Fibroblast of villous mesenchyme (primary cell): Measurements from ENCODE around the gene SERPINE3. TPM values are rescaled to one million over a fixed set of nuclear protein-coding genes. Genes with fewer than 3 reads are reported as not detected.

Experiments
- DNase-seq: peaks from one replicate; pipeline ENCODE4 v3.0.0-alpha.2; 2010; ENCODE audit warnings: low read depth
- H3K4me3 ChIP-seq: 2 replicates; pipeline ENCODE4 v1.5.1; 2011; ENCODE audit warnings: low read depth, mild to moderate bottlenecking, low read length
- total RNA-seq: library from RNA; depleted of rRNA; stranded (reverse); fragments of >200 nt; gene quantifications from 2 replicates; pipeline ENCODE4 v1.2.3, GENCODE V29; 2012
- TF ChIP-seq, protein P1 (sequence below): IDR thresholded peaks from 2 replicates; pipeline ENCODE4 v1.5.1; 2012; ENCODE audit warnings: low read depth, mild to moderate bottlenecking, low read length; ENCODE audit not compliant: insufficient read depth

Gene SERPINE3
- total RNA-seq, 1 donor = not detected

DNA sequence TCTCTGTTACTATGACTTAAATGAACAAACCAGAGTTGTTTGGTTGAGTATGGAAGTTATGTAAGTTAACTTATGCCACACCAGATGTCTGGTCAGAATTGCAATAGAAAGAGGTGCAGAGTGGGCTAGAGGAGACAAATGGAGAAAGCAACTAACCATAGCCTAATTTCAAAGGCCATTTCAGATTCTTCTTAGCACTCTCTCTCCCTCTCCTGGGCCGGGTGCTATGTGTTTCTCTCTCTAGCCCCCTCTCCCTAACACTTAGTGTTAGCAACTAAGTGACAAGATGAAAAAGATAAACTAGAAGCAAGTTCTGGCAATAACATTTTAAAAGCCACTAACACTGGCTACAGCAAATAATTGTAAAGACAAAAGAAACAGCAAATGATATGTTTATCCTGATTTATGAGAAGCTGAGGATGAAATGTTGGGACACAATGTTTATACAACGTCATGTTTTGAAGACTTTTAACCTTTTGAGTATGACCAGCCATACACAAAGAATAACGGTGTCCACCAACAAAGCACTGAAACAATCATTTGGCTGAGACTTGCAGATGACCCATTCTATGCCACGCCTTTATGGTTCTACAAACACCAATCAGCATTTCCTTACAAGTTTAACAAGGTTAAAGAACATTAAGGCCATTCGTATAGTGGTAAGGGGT lies 18.6 kb downstream of the SERPINE3 start:
- no peak overlapping the region for H3K4me3 ChIP-seq
- DNase-seq = peak; percentile 74
- TF ChIP-seq, protein P1, sequence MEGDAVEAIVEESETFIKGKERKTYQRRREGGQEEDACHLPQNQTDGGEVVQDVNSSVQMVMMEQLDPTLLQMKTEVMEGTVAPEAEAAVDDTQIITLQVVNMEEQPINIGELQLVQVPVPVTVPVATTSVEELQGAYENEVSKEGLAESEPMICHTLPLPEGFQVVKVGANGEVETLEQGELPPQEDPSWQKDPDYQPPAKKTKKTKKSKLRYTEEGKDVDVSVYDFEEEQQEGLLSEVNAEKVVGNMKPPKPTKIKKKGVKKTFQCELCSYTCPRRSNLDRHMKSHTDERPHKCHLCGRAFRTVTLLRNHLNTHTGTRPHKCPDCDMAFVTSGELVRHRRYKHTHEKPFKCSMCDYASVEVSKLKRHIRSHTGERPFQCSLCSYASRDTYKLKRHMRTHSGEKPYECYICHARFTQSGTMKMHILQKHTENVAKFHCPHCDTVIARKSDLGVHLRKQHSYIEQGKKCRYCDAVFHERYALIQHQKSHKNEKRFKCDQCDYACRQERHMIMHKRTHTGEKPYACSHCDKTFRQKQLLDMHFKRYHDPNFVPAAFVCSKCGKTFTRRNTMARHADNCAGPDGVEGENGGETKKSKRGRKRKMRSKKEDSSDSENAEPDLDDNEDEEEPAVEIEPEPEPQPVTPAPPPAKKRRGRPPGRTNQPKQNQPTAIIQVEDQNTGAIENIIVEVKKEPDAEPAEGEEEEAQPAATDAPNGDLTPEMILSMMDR = no peak

DNA sequence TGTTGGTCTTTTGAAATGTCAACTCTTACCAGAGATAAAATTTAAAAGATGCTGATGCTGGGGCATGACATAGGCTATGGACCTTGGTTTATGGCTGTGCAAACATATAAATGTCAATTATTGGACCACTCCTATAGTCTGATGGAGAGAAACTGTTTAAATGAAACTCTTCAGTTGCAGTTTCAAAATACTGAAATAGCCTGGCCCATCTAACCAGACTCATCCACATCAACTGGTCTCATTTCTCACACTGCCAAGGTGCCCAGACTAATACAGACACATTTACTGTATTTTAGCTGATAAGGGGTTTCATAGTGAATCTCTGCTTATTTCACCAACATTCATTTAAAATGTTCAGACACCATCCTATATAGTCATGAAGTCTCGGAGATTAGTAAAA lies 19.9 kb downstream of the SERPINE3 start:
- DNase-seq = no peak
- TF ChIP-seq, protein P1 = no peak
- H3K4me3 ChIP-seq = no peak overlapping the region

GRCh38 chr13:51360489-51360888 lies 21.0 kb downstream of the SERPINE3 start:
- TF ChIP-seq, protein P1 = no peak
- no peak for DNase-seq
- H3K4me3 ChIP-seq = no peak overlapping the region

DNA sequence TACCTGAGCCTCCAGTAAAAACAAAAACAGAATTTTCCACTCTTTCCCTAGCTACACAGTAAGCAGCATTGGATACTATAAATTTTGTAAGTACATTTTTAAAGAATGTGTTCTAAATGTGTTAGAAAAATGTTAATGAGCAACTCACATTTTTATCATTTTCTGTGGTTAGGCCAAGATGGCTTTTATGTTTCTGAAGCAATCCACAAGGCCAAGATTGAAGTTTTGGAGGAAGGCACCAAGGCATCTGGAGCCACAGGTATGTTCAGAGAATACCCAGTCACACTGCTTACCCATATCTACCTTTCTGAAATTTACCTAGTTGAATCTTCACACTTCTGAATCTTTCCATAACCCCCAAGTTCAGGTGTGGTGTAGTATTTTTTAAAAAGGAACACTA lies 21.6 kb downstream of the SERPINE3 start:
- H3K4me3 ChIP-seq = no peak overlapping the region
- DNase-seq = no peak
- TF ChIP-seq, protein P1 = no peak

GRCh38 chr13:51363625-51364024 lies 24.1 kb downstream of the SERPINE3 start:
- TF ChIP-seq, protein P1 = no peak
- no peak for DNase-seq
- no peak overlapping the region for H3K4me3 ChIP-seq

DNA sequence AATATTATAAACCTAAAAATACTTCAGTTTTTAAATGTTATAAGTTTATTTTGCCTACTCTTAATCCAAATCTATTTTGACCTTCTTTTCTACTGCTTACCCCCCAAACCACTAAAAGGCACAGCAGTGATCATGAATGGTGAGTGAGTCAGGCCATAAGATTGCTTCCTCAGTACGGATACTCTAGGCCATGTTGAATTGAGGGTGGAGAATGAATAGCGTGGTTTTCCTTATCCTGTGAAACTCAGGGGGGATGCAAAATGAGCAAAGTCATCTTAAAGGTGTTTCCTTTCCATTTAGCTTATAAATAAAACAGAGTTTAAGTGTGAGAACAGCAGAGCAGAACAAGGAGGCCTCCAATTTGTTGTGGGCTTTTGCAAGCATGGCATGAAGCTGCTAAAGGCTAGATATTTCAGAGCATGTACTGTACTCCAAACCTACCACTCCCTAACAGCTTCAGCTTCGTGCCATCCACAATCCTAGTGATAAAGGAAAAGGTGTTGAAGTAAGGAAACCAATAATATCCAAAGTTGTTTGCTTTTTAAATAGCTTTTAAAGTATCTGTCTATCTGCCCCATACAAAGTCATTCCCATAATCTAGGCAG lies 25.0 kb downstream of the SERPINE3 start:
- no peak overlapping the region for H3K4me3 ChIP-seq
- TF ChIP-seq, protein P1 = no peak
- DNase-seq = peak; percentile 20

DNA sequence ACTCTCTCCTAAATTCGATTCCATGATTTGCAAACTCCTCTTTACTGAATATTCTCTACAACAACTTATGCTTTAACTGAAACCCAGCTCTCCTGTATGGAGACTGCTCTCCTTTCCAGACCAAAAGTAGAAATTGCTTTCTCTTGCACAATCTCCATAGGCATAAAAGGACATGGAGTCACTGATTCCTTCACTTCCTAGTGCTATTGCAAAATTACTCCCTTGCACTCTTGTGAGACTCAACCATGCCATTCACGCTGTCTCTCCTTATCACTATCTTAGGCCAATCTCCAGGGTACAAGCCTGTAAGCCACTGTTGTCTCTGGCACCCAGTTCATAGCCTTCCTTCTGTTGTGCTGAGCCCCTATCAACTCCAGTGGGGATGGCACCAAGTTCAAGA lies 30.6 kb downstream of the SERPINE3 start:
- no peak overlapping the region for H3K4me3 ChIP-seq
- TF ChIP-seq, protein P1 = no peak
- peak; percentile 80 for DNase-seq
